AG20443 (cell line): ENCODE data around the gene PCGF2.

Source experiments
- DNase-seq: peaks from one replicate; pipeline ENCODE4 v3.0.0; 2012; ENCODE audit warnings: low spot score, mixed read lengths

The PCGF2 gene

GRCh38 chr17:38751144-38751807 lies 3.1 kb upstream of the PCGF2 start:
- no peak for DNase-seq

- no peak for DNase-seq
Measured at GRCh38 chr17:38750312-38751121, 2.4 kb upstream of the PCGF2 start.

GRCh38 chr17:38750044-38750311 lies 1.8 kb upstream of the PCGF2 start:
- DNase-seq: no peak

GRCh38 chr17:38749223-38750043 lies 1.3 kb upstream of the PCGF2 start:
- DNase-seq: peak; percentile 53

- no peak for DNase-seq
Measured at GRCh38 chr17:38748892-38749222, 721 bp upstream of the PCGF2 start.

GRCh38 chr17:38747463-38748148 lies 530 bp downstream of the PCGF2 start:
- peak; percentile 55 for DNase-seq

GRCh38 chr17:38746849-38747462 lies 1.2 kb downstream of the PCGF2 start:
- no peak for DNase-seq

- DNase-seq: no peak
Measured at GRCh38 chr17:38746004-38746848, 1.9 kb downstream of the PCGF2 start.

GRCh38 chr17:38745545-38745944 lies 2.6 kb downstream of the PCGF2 start:
- DNase-seq: no peak

- DNase-seq: no peak
Measured at GRCh38 chr17:38743556-38744171, 4.5 kb downstream of the PCGF2 start.

- DNase-seq: peak; percentile 77
Measured at GRCh38 chr17:38742411-38743308, 5.5 kb downstream of the PCGF2 start.

GRCh38 chr17:38741921-38742410 lies 6.2 kb downstream of the PCGF2 start:
- DNase-seq: peak; percentile 61

GRCh38 chr17:38741461-38741860 lies 6.7 kb downstream of the PCGF2 start:
- DNase-seq: no peak

GRCh38 chr17:38740806-38741205 lies 7.3 kb downstream of the PCGF2 start:
- no peak for DNase-seq

- no peak for DNase-seq
Measured at GRCh38 chr17:38740044-38740443, 8.1 kb downstream of the PCGF2 start.

- no peak for DNase-seq
Measured at GRCh38 chr17:38739305-38739704, 8.8 kb downstream of the PCGF2 start.

- DNase-seq: no peak
Measured at GRCh38 chr17:38738686-38739085, 9.4 kb downstream of the PCGF2 start.

GRCh38 chr17:38738007-38738662 lies 10.0 kb downstream of the PCGF2 start:
- no peak for DNase-seq
